AG04449 (cell line): Measurements from ENCODE around the gene TSPAN17.

Experiments used
- CTCF ChIA-PET: fragments of 350-600 bp; formaldehyde crosslinking; extraction: SDS; loops from one replicate; lab custom pipeline; 2021; ENCODE audit warnings: antibody characterized with exemption; lab: Yijun Ruan, JAX
- POLR2A ChIA-PET: fragments of 400-600, 350-600 bp; formaldehyde crosslinking; extraction: SDS; loops from one replicate; lab custom pipeline; 2020; ENCODE audit warnings: antibody characterized with exemption, inconsistent platforms; lab: Yijun Ruan, JAX
- DNase-seq: peaks from one replicate; pipeline ENCODE4 v3.0.0-alpha.2; 2010; ENCODE audit warnings: low read depth, low spot score
- H3K4me3 ChIP-seq: 2 replicates; pipeline ENCODE4 v1.5.1; 2011; ENCODE audit warnings: low read depth, mild to moderate bottlenecking, control low read depth, low read length
- CTCF ChIP-seq: IDR thresholded peaks from one replicate; pipeline ENCODE4 v1.5.1; 2011; ENCODE audit warnings: mild to moderate bottlenecking, moderate library complexity, low read length, control low read depth, inconsistent platforms; ENCODE audit not compliant: insufficient read depth; ENCODE audit errors: missing control alignments

TSPAN17 gene

GRCh38 chr5:176667637-176668036 lies 20.4 kb downstream of the TSPAN17 start:
- CTCF ChIA-PET: interaction anchor here (1.1 to 1.7 kb wide), 2 partner anchors 11 to 405 kb away, joined by 3 to 4 read pairs; no protein-coding TSS in a partner anchor
- DNase-seq: no peak
- no peak overlapping the region for H3K4me3 ChIP-seq
- TF ChIP-seq CTCF: no peak
- POLR2A ChIA-PET: no interaction called here

- no peak for TF ChIP-seq CTCF
- no peak overlapping the region for H3K4me3 ChIP-seq
- CTCF ChIA-PET: interaction anchor here (0.8 to 4.0 kb wide), 4 partner anchors 9 to 442 kb away, joined by 3 to 53 read pairs (median 3); no protein-coding TSS in a partner anchor
- POLR2A ChIA-PET: no interaction called here
- DNase-seq: no peak
Observed at GRCh38 chr5:176670449-176670848, 23.2 kb downstream of the TSPAN17 start.

GRCh38 chr5:176671399-176671798 lies 24.1 kb downstream of the TSPAN17 start:
- no peak for TF ChIP-seq CTCF
- H3K4me3 ChIP-seq: no peak overlapping the region
- DNase-seq: no peak
- ChIA-PET CTCF (interaction anchor here (0.7 to 4.0 kb wide), 2 partner anchors 12 to 45 kb away, joined by 3 to 53 read pairs; no protein-coding TSS in a partner anchor), POLR2A (no interaction called here)

GRCh38 chr5:176671890-176672747 lies 24.8 kb downstream of the TSPAN17 start:
- no peak for DNase-seq
- ChIA-PET CTCF (interaction anchor here (1.0 to 4.0 kb wide), 3 partner anchors 12 to 266 kb away, joined by 3 to 53 read pairs (median 14); no protein-coding TSS in a partner anchor), POLR2A (no interaction called here)
- H3K4me3 ChIP-seq: no peak overlapping the region
- TF ChIP-seq CTCF: no peak

- no peak for TF ChIP-seq CTCF
- DNase-seq: no peak
- ChIA-PET POLR2A (no interaction called here), CTCF (interaction anchor here (1.0 to 3.9 kb wide), 3 partner anchors 14 to 16 kb away, joined by 5 to 55 read pairs (median 14); no protein-coding TSS in a partner anchor)
- H3K4me3 ChIP-seq: no peak overlapping the region
Observed at GRCh38 chr5:176673651-176674583, 26.6 kb downstream of the TSPAN17 start.

- no peak overlapping the region for H3K4me3 ChIP-seq
- TF ChIP-seq CTCF: no peak
- ChIA-PET POLR2A (no interaction called here), CTCF (interaction anchor here (3.9 kb wide), 1 partner anchor 15 kb away, joined by 55 read pairs; no protein-coding TSS in a partner anchor)
- DNase-seq: no peak
Observed at GRCh38 chr5:176674799-176675198, 27.5 kb downstream of the TSPAN17 start.
